Testis (tissue), 2 donors: ENCODE data around the gene BICD1.

ENCODE experiments used
- CTCF ChIP-seq, 3 experiments: fragments of 450-650 bp in 2 of 3; fragments of 200-600 bp in 1 of 3; sonication (generic) in 1 of 3; IDR thresholded peaks; one replicate each; pipeline ENCODE4 v1.5.1; 2016 to 2019; ENCODE audit warnings: antibody characterized with exemption in 3 of 3, mild to moderate bottlenecking in 2 of 3, moderate library complexity in 1 of 3
- POLR2A ChIP-seq: fragments of 450-650 bp; IDR thresholded peaks from one replicate; pipeline ENCODE4 v1.6.1; 2017; ENCODE audit warnings: antibody characterized with exemption, mild to moderate bottlenecking, moderate library complexity

GRCh38 chr12:32285021-32285420, 178.4 kb downstream of the BICD1 start:
- no peak for TF ChIP-seq CTCF (IDR thresholded peaks at IDR 0.05)
- TF ChIP-seq POLR2A, result no peak
